NCI-H1092 (cell line): ENCODE data around the gene CAPN10.

Experiments used
- DNase-seq: peaks from one replicate; lab custom pipeline; 2025; lab: John Stamatoyannopoulos, UW

The CAPN10 gene

GRCh38 chr2:240574386-240575100 is 12.0 kb upstream of the CAPN10 start:
- no peak for DNase-seq

- no peak for DNase-seq
Observed at GRCh38 chr2:240575101-240575965, 11.2 kb upstream of the CAPN10 start.

- no peak for DNase-seq
Observed at GRCh38 chr2:240576036-240576435, 10.5 kb upstream of the CAPN10 start.

- no peak for DNase-seq
Observed at GRCh38 chr2:240576436-240577205, 9.9 kb upstream of the CAPN10 start.

- DNase-seq, result no peak
Observed at GRCh38 chr2:240577281-240578109, 9.0 kb upstream of the CAPN10 start.

- no peak for DNase-seq
Observed at GRCh38 chr2:240578110-240578450, 8.5 kb upstream of the CAPN10 start.

- DNase-seq, result no peak
Observed at GRCh38 chr2:240578488-240578887, 8.0 kb upstream of the CAPN10 start.

GRCh38 chr2:240579071-240579762 is 7.3 kb upstream of the CAPN10 start:
- DNase-seq, result no peak

GRCh38 chr2:240579771-240580614 is 6.5 kb upstream of the CAPN10 start:
- no peak for DNase-seq

GRCh38 chr2:240581811-240582210 is 4.7 kb upstream of the CAPN10 start:
- no peak for DNase-seq

- DNase-seq, result no peak
Observed at GRCh38 chr2:240582781-240583180, 3.8 kb upstream of the CAPN10 start.

- no peak for DNase-seq
Observed at GRCh38 chr2:240583774-240584173, 2.8 kb upstream of the CAPN10 start.

- DNase-seq, result no peak
Observed at GRCh38 chr2:240584486-240585031, 2.0 kb upstream of the CAPN10 start.

- no peak for DNase-seq
Observed at GRCh38 chr2:240585101-240585500, 1.4 kb upstream of the CAPN10 start.

GRCh38 chr2:240585681-240586197 is 795 bp upstream of the CAPN10 start:
- DNase-seq, result no peak

GRCh38 chr2:240586919-240587800 is 626 bp downstream of the CAPN10 start:
- DNase-seq, result peak; percentile 31

GRCh38 chr2:240588006-240588655 is 1.6 kb downstream of the CAPN10 start:
- no peak for DNase-seq

- DNase-seq, result no peak
Observed at GRCh38 chr2:240588669-240589068, 2.1 kb downstream of the CAPN10 start.
